Activated naive CD8-positive, alpha-beta T cell treated with anti-CD3 and anti-CD28 coated beads, Interleukin-2, amount 10 ng/mL, durations not matched to agents 7 days and 5 days (primary cell): ENCODE data around the gene NFKBIA. TPM values are rescaled to one million over a fixed set of nuclear protein-coding genes. Genes with fewer than 3 reads are reported as not detected.
A peak's percentile ranks its signal among the peaks of the same experiment; 100 is the strongest.
"Not testable (repeated sequence)": the region's sequence is repeated elsewhere in the genome, so short reads cannot be mapped to it uniquely, and the experiment has no call there.

Experiments used
- ATAC-seq: fragments of 150-1000 bp; cut with Tn5 transposase; one replicate; pipeline ENCODE4 v1.10.0; 2021; ENCODE audit warnings: low read depth, moderate library complexity
- POLR2A ChIA-PET: fragments of 350-600 bp; sonication (Branson Sonifier 250); formaldehyde crosslinking; loops from one replicate; lab custom pipeline; 2021; ENCODE audit warnings: antibody characterized with exemption; lab: Charles Lee
- DNase-seq: peaks from one replicate; pipeline ENCODE4 v3.0.0; 2021
- H3K27ac Mint-ChIP-seq: one replicate; pipeline ENCODE4 v1.8.0; 2022; ENCODE audit warnings: mild to moderate bottlenecking, mixed read lengths
- H3K27me3 Mint-ChIP-seq: one replicate; pipeline ENCODE4 v1.8.0; 2022; ENCODE audit warnings: mild to moderate bottlenecking, moderate library complexity, mixed read lengths
- H3K36me3 Mint-ChIP-seq: one replicate; pipeline ENCODE4 v1.8.0; 2021; ENCODE audit warnings: mild to moderate bottlenecking, mixed read lengths
- H3K4me1 Mint-ChIP-seq: one replicate; pipeline ENCODE4 v1.8.0; 2021; ENCODE audit warnings: mixed read lengths
- H3K4me3 Mint-ChIP-seq: one replicate; pipeline ENCODE4 v1.8.0; 2022; ENCODE audit warnings: mild to moderate bottlenecking, moderate library complexity, mixed read lengths
- H3K9me3 Mint-ChIP-seq: one replicate; pipeline ENCODE4 v1.8.0; 2021; ENCODE audit warnings: mixed read lengths
- total RNA-seq, 2 experiments: library from RNA; stranded (reverse); gene quantifications; one replicate each; pipeline ENCODE4 v1.2.3, GENCODE V29; 2021

Gene NFKBIA
- total RNA-seq, 2 experiments from 2014 or later: 85.5 to 88.1 TPM

GRCh38 chr14:35384455-35385041 lies 20.0 kb downstream of the NFKBIA start:
- no peaks in the 10 kb centered on the region for H3K36me3 Mint-ChIP-seq
- POLR2A ChIA-PET: interaction anchor here (1.1 kb wide), 2 partner anchors 17 to 18 kb away, joined by 3 read pairs; no protein-coding TSS in a partner anchor
- ATAC-seq: no peak
- DNase-seq: no peak
- no peaks in the 10 kb centered on the region for H3K4me1 Mint-ChIP-seq
- H3K27ac Mint-ChIP-seq: no peak overlapping the region
- no peaks in the 10 kb centered on the region for H3K9me3 Mint-ChIP-seq
- peaks cover 3% of the 10 kb centered on the region for H3K27me3 Mint-ChIP-seq
- no peak overlapping the region for H3K4me3 Mint-ChIP-seq

DNA sequence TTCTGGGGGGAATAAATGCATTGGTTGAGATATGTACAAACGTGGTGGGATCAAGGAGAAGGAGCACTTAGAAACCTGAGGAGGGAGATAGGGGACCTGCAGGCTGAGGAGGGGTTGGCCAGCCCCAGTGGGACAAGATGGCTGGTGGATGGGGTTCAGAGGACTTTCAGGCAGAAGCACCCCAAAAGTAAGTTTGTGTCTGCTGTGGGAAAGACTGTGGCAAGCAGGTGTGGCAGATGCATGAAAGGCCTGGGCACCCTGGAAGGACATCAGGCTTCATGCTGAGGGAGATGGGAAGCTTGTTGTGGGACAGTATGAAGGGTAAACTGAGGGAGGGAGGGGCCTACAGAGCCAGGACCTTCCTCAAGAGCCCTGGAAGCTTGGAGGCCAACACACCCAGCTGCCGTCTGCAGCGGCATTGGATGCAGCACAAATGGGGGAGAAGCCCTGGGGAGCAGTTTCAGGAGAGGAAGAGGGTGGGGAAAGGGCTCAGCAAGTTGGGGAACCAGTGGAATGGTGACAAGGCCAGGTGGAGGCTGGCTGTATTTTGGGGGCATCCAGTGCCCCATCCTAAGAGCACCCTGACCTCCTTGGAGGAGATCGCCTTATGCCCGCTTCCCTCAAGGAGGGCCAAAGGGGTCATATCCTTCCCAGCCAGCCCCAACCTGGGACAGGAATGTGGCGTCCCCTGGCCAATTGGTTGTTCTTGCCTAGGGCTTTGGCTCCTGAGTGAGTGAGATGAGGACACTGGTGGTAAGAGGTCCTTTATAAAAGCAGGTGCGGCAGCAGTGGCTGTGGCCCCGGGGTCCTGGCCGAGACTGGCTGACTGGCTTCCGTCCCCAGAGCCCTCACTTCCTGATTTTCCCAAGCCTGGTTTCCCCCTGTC lies 20.7 kb downstream of the NFKBIA start:
- Mint-ChIP-seq H3K9me3 (no peaks in the 10 kb centered on the region), H3K36me3 (no peaks in the 10 kb centered on the region), H3K4me1 (no peaks in the 10 kb centered on the region), H3K4me3 (no peak overlapping the region), H3K27me3 (peaks cover 3% of the 10 kb centered on the region), H3K27ac (no peak overlapping the region)
- no peak for DNase-seq
- POLR2A ChIA-PET: interaction anchor here (1.1 kb wide), 1 partner anchor 18 kb away, joined by 3 read pairs; no protein-coding TSS in a partner anchor
- no peak for ATAC-seq

- Mint-ChIP-seq H3K4me3 (no peak overlapping the region), H3K4me1 (no peaks in the 10 kb centered on the region), H3K27me3 (peaks cover 3% of the 10 kb centered on the region), H3K9me3 (no peaks in the 10 kb centered on the region), H3K36me3 (no peaks in the 10 kb centered on the region), H3K27ac (no peak overlapping the region)
- POLR2A ChIA-PET: interaction anchor here (1.2 kb wide), 1 partner anchor 24 kb away, joined by 4 read pairs; the partner anchor contains the start of gene NFKBIA
- DNase-seq (no peak), ATAC-seq (no peak)
Measured at GRCh38 chr14:35380794-35381193, 23.8 kb downstream of the NFKBIA start.

GRCh38 chr14:35379234-35379933 lies 25.2 kb downstream of the NFKBIA start:
- H3K9me3 Mint-ChIP-seq, H3K36me3 Mint-ChIP-seq, DNase-seq, H3K4me3 Mint-ChIP-seq, H3K27me3 Mint-ChIP-seq, ATAC-seq, H3K27ac Mint-ChIP-seq, H3K4me1 Mint-ChIP-seq: not testable (repeated sequence)
- POLR2A ChIA-PET: interaction anchor here (1.2 kb wide), 2 partner anchors 9 to 25 kb away, joined by 3 to 4 read pairs; partner anchors contain the start of gene NFKBIA

DNA sequence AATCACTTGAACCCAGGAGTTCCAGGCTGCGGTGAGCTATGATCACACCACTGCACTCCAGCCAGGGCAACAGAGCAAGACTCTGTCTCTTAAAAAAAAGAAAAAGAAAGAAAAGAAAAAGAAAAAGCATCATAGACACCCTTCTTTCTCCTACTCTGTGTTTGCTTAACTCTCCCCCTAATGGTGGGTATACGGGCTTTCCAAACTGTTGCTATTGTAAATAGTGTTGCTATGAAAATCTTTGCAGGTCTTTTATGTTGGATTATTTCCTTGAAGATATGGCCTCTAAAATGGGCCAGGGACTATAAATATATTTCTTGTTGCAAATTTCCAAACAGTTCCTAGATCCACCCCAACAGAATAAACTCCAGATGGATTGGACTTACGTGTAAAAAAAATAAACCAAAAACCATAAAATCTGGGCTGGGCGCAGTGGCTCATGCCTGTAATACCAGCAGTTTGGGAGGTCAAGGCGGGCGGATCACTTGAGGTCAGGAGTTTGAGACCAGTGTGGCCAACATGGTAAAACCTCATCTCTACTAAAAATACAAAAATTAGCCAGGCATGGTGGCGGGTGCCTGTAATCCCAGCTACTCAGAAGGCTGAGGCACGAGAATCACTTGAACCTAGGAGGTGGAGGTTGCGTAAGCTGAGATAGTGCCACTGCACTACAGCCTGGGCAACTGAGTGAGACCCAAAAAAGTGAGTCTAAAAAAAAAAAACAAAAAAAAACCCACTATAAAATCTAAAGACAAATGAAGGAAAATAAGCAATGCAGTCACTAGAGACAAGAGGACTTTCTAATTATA lies 25.9 kb downstream of the NFKBIA start:
- H3K4me1 Mint-ChIP-seq: no peaks in the 10 kb centered on the region
- no peak for DNase-seq
- no peaks in the 10 kb centered on the region for H3K36me3 Mint-ChIP-seq
- POLR2A ChIA-PET: no interaction called here
- peaks cover 3% of the 10 kb centered on the region for H3K27me3 Mint-ChIP-seq
- no peak for ATAC-seq
- no peaks in the 10 kb centered on the region for H3K9me3 Mint-ChIP-seq
- H3K4me3 Mint-ChIP-seq: no peak overlapping the region
- no peak overlapping the region for H3K27ac Mint-ChIP-seq

DNA sequence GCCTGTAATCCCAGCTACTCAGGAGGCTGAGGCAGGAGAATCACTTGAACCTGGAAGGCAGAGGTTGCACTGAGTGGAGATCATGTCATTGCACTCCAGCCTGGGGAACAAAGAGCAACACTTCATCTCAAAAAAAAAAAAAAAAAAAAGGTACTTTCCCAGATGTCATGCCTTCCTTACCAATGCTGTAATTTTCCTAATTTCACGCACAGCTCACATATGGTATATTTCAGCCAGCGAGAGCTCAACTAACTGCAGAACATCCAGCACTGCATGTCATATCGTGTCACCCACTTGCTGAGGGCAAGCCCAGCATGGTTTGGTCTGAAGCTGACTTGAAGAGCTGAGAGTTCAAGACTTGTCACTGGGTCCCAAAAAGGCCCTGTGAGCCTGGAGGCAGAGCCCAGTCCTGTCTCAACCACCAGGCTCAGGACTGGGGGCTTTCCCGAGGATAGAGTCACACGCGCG lies 29.0 kb downstream of the NFKBIA start:
- ATAC-seq (no peak), DNase-seq (no peak)
- Mint-ChIP-seq H3K9me3 (peaks cover 7% of the 10 kb centered on the region), H3K4me1 (no peaks in the 10 kb centered on the region), H3K27me3 (peaks cover 3% of the 10 kb centered on the region), H3K36me3 (no peaks in the 10 kb centered on the region), H3K27ac (no peak overlapping the region), H3K4me3 (no peak overlapping the region)
- POLR2A ChIA-PET: interaction anchor here (0.7 kb wide), 1 partner anchor 43 kb away, joined by 3 read pairs; no protein-coding TSS in a partner anchor

DNA sequence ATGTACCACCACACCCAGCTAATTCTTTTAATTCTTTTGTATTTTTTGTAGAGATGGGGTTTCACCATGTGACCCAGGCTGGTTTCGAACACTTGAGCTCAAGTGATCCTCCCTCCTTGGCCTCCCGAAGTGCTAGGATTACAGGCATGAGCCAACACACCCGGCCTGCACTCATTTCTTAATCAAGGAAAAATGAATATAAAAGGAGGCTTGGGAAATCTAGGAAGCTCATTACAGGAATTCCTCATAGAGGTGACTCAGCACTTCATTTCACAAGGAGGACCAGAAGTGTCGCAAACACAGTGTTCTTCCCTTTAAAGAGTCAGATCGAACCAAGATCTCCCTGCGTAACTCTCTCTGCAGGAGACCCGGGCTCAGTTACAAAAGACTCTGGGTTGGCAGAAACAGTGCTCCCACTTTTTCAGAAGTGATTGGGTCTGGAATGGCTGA lies 30.3 kb downstream of the NFKBIA start:
- Mint-ChIP-seq H3K4me3 (no peak overlapping the region), H3K27me3 (no peaks in the 10 kb centered on the region), H3K27ac (no peak overlapping the region), H3K36me3 (no peaks in the 10 kb centered on the region), H3K9me3 (peaks cover 7% of the 10 kb centered on the region), H3K4me1 (peaks cover 6% of the 10 kb centered on the region)
- DNase-seq (no peak), ATAC-seq (no peak)
- POLR2A ChIA-PET: interaction anchor here (1.1 kb wide), 1 partner anchor 18 kb away, joined by 3 read pairs; no protein-coding TSS in a partner anchor

DNA sequence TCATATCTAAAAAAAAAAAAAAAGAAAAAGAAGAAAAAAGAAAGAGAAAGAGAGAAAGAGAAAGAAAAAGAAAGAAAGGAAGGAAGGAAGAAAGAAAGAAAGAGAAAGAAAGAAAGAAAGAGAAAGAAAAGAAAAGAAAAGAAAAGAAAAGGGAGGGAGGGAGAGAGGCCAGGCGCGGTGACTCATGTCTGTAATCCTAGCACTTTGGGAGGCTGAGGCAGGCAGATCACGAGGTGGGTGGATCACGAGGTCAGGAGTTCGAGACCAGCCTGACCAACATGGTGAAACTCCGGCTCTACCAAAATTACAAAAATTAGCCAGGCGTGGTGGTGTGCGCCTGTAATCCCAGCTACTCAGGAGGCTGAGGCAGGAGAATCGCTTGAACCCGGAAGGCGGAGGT lies 31.3 kb downstream of the NFKBIA start:
- H3K4me3 Mint-ChIP-seq, H3K27ac Mint-ChIP-seq, POLR2A ChIA-PET, H3K9me3 Mint-ChIP-seq, ATAC-seq, DNase-seq, H3K27me3 Mint-ChIP-seq, H3K36me3 Mint-ChIP-seq: not testable (repeated sequence)
- peaks cover 13% of the 10 kb centered on the region for H3K4me1 Mint-ChIP-seq

DNA sequence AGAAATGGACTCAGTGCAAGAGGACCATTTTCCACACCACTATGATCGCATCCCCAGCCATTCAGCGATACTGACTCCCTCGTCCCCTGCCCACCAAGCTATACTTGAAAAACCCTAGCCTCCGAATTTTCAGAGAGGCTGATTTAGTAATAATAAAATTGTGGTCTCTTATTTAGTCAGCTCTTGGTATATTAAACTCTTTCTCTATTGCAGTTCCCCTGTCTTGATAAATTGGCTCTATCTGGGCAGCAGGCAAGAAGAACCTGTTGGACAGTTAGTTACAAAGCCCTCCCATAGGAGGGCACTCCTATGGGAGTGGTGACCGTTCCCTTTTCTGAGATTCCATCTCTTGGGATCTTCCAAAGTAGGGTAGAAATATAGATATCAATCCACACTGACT lies 33.6 kb downstream of the NFKBIA start:
- Mint-ChIP-seq H3K9me3 (peaks cover 7% of the 10 kb centered on the region), H3K4me3 (no peak overlapping the region), H3K4me1 (peaks cover 32% of the 10 kb centered on the region), H3K36me3 (no peaks in the 10 kb centered on the region), H3K27ac (no peak overlapping the region), H3K27me3 (no peaks in the 10 kb centered on the region)
- POLR2A ChIA-PET: interaction anchor here (0.6 to 3.7 kb wide), 4 partner anchors 33 to 103 kb away, joined by 4 to 37 read pairs (median 14); partner anchors contain the start of genes NFKBIA and PSMA6
- no peak for DNase-seq
- no peak for ATAC-seq

GRCh38 chr14:35369701-35370191 lies 34.8 kb downstream of the NFKBIA start:
- POLR2A ChIA-PET: interaction anchor here (0.7 to 3.8 kb wide), 8 partner anchors 10 to 78 kb away, joined by 3 to 37 read pairs (median 5); partner anchors contain the start of genes NFKBIA and PSMA6
- no peaks in the 10 kb centered on the region for H3K27me3 Mint-ChIP-seq
- peaks cover 7% of the 10 kb centered on the region for H3K9me3 Mint-ChIP-seq
- no peaks in the 10 kb centered on the region for H3K36me3 Mint-ChIP-seq
- H3K4me3 Mint-ChIP-seq: peak overlapping the region; percentile 32
- ATAC-seq (peak; percentile 50), DNase-seq (peak; percentile 49)
- peaks cover 39% of the 10 kb centered on the region for H3K4me1 Mint-ChIP-seq
- peak overlapping the region; percentile 73 for H3K27ac Mint-ChIP-seq

DNA sequence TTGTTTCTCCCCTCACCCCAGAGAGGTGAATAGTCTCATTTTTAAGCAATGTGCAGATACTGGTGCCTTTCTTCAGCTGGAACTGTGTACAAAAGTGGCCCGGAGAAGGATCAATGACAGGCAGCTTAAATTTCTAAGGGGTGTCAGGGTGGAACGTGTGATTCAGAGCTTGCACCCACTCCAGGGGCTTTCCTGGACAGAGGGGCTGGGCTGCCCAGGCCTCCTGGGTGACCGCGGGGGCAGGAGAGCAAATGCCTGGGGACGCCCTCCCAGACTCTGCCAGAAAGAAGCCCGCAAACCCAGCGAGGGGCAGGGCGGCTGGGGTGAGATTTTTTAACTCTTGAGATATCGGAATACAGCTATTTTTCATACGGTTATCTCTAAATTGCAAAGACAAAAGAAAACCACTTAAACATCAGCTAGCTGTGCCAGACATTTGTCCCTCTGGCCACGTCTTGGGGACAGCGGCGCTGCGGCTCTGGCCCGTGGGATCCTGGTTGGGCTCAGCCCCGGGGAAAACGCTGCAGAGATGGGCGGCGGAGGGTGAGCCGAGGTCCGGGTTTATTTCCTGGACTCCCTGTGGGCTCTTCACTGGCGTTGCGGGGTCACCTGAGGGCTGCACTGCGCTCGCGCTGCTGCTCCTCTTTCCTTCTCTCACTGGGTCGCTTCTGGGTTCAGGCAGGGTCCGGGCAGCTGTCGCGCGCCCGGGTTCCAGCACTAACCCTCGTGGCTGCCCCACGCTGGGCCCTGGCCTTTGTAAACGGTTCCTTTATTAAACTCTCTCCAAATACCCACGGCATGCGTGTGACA lies 35.8 kb downstream of the NFKBIA start:
- Mint-ChIP-seq H3K4me3 (peak overlapping the region; percentile 33), H3K27me3 (no peaks in the 10 kb centered on the region), H3K36me3 (no peaks in the 10 kb centered on the region), H3K9me3 (peaks cover 7% of the 10 kb centered on the region), H3K4me1 (peaks cover 39% of the 10 kb centered on the region), H3K27ac (peak overlapping the region; percentile 88)
- POLR2A ChIA-PET: interaction anchor here (0.7 to 3.8 kb wide), 17 partner anchors 17 to 83 kb away, joined by 3 to 43 read pairs (median 7); partner anchors contain the start of genes NFKBIA and PSMA6
- ATAC-seq: no peak
- no peak for DNase-seq
